Effector memory CD8-positive, alpha-beta T cell (primary cell): ENCODE measurements around the gene CCL1.
"Not testable (repeated sequence)": the region's sequence is repeated elsewhere in the genome, so short reads cannot be mapped to it uniquely, and the experiment has no call there.

ENCODE experiments used
- ATAC-seq: fragments of 150-1000 bp; cut with Tn5 transposase; replicated peaks from 2 replicates; pipeline ENCODE4 v1.10.0; 2021; ENCODE audit warnings: mild to moderate bottlenecking, moderate library complexity
- DNase-seq, 3 experiments: peaks; one replicate each; pipeline ENCODE4 v3.0.0; 2021
- H3K27ac Mint-ChIP-seq, 2 donors: one replicate each; pipeline ENCODE4 v1.8.0; 2022; ENCODE audit warnings: mild to moderate bottlenecking in 2 of 2, mixed read lengths in 2 of 2, moderate library complexity in 2 of 2
- H3K27me3 Mint-ChIP-seq, 2 donors: one replicate each; pipeline ENCODE4 v1.8.0; 2022; ENCODE audit warnings: mixed read lengths in 2 of 2
- H3K36me3 Mint-ChIP-seq: one replicate; pipeline ENCODE4 v1.8.0; 2022; ENCODE audit warnings: mild to moderate bottlenecking, moderate library complexity, mixed read lengths; ENCODE audit not compliant: insufficient read depth
- H3K4me1 Mint-ChIP-seq, 2 donors: one replicate each; pipeline ENCODE4 v1.8.0; 2022; ENCODE audit warnings: low read depth in 2 of 2, mixed read lengths in 2 of 2
- H3K4me3 Mint-ChIP-seq, 2 donors: one replicate each; pipeline ENCODE4 v1.8.0; 2022; ENCODE audit warnings: mild to moderate bottlenecking in 2 of 2, mixed read lengths in 2 of 2, moderate library complexity in 2 of 2
- H3K9me3 Mint-ChIP-seq, 2 donors: one replicate each; pipeline ENCODE4 v1.8.0; 2022; ENCODE audit warnings: mixed read lengths in 2 of 2

CCL1 gene

GRCh38 chr17:34361478-34362061 is 1.5 kb downstream of the CCL1 start:
- DNase-seq (peak; percentile 20 to 38 (median 25)), ATAC-seq (peak; percentile 61)
- Mint-ChIP-seq H3K27ac (no peak overlapping the region), H3K4me1 (no peaks in the 10 kb centered on the region), H3K4me3 (no peak overlapping the region), H3K9me3 (no peaks in the 10 kb centered on the region), H3K36me3 (no peaks in the 10 kb centered on the region), H3K27me3 (peaks cover 20 to 74% of the 10 kb centered on the region in 2 donors)

DNA sequence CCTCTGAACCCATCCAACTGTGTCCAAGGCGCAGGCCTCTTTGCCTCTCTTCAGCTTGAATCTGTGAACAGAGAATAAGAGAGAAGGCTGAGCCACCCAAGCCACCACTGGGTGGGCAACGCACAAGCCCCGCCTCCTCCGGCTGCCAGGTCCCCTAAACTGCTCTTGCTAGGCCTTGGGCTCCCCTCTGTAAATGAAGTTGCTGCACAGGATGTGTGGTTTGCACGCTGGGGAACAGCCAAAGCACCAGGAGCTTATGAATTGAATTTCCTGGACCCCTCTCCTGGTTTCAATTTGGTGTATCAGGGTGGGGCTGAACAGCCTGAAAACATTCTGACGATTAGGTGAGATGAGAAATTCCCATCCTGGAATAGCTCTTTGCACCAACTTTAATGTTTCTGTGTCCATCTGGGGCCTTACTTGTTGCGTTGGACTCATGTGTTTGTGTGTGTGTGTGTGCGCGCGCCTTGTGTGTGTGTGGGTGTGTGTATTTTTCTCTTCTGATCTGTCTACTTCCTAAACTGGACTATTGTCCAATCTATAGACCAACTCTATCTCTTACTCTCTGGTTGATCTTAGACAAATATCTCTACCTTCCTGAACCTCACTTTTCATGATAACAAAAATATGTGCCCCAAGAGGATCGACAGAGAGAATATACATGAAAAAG is 2.3 kb downstream of the CCL1 start:
- DNase-seq (no peak), ATAC-seq (no peak)
- H3K9me3 Mint-ChIP-seq, result no peaks in the 10 kb centered on the region
- no peaks in the 10 kb centered on the region for H3K4me1 Mint-ChIP-seq
- no peak overlapping the region for H3K4me3 Mint-ChIP-seq
- H3K27ac Mint-ChIP-seq, result no peak overlapping the region
- no peaks in the 10 kb centered on the region for H3K36me3 Mint-ChIP-seq
- peaks cover 20 to 83% of the 10 kb centered on the region in 2 donors for H3K27me3 Mint-ChIP-seq

DNA sequence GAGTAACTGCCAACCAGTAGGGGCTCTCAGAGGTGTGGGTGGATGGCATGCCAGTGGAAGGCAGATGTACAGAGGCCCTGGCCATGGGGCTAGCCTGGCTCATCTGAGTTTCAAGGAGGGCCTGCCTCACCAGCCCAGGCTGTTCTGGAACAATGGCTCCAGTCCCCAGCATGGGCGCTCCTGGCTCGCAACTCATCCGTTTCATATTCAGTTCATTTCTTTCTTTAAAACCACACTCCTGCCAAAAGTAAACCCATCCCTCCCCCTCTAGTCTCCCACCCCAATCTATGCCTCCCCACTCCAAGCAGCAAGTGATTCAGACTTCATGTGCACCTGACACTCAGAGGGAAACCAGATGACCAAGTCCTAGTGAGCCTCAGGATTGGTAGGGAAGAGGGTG is 4.4 kb downstream of the CCL1 start:
- Mint-ChIP-seq H3K4me1 (no peaks in the 10 kb centered on the region), H3K4me3 (no peak overlapping the region), H3K27ac (no peak overlapping the region), H3K9me3 (peaks cover 0 to 2% of the 10 kb centered on the region in 2 donors), H3K27me3 (peaks cover 16 to 67% of the 10 kb centered on the region in 2 donors), H3K36me3 (no peaks in the 10 kb centered on the region)
- DNase-seq (no peak), ATAC-seq (no peak)

- Mint-ChIP-seq H3K27ac (no peak overlapping the region), H3K4me3 (no peak overlapping the region), H3K4me1 (no peaks in the 10 kb centered on the region), H3K9me3 (peaks cover 0 to 2% of the 10 kb centered on the region in 2 donors), H3K27me3 (peaks cover 8 to 55% of the 10 kb centered on the region in 2 donors), H3K36me3 (no peaks in the 10 kb centered on the region)
- no peak for DNase-seq
- no peak for ATAC-seq
Observed at GRCh38 chr17:34357398-34357797, 5.6 kb downstream of the CCL1 start.

GRCh38 chr17:34356194-34356593 is 6.8 kb downstream of the CCL1 start, which contains the start of gene CCL13:
Gene CCL13, plus strand, starts transcription at chr17:34356480. Its CDS starts 47 bp downstream, at chr17:34356527.
- Mint-ChIP-seq H3K27ac (no peak within 1 kb of the TSS), H3K9me3 (peaks cover 0 to 2% of the 10 kb centered on the region in 2 donors), H3K4me1 (no peaks in the 10 kb centered on the region), H3K27me3 (peaks cover 5 to 46% of the 10 kb centered on the region in 2 donors), H3K36me3 (no peaks in the 10 kb centered on the region), H3K4me3 (no peak within 1 kb of the TSS)
- no peak for DNase-seq
- ATAC-seq, result no peak

DNA sequence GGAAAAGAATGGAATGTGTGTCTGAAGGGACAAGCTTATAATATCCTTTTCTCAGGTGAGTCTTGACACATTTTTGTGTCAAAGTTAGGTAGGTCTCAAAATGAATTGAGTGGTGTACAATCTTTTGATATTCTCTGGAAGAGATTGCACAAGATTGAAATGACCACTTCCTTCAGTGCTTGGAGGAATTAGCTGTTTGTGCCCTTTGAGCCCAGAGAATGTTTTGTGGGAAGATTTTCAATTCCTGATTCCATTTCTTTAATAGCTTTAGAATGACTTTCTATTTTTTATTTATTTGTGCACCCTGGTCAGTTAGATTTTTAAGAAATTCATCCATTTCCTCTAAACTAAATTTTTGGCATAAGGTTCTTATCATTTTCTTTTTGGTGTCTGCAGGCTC is 8.4 kb downstream of the CCL1 start:
- Mint-ChIP-seq H3K36me3 (no peaks in the 10 kb centered on the region), H3K27ac (no peak overlapping the region), H3K4me3 (no peak overlapping the region), H3K4me1 (no peaks in the 10 kb centered on the region), H3K9me3 (peaks cover 0 to 2% of the 10 kb centered on the region in 2 donors), H3K27me3 (peaks cover 14 to 53% of the 10 kb centered on the region in 2 donors)
- ATAC-seq (no peak), DNase-seq (no peak)

- no peak for DNase-seq
- H3K4me3 Mint-ChIP-seq, result no peak overlapping the region
- H3K4me1 Mint-ChIP-seq, result no peaks in the 10 kb centered on the region
Observed at GRCh38 chr17:34352191-34352590, 10.8 kb downstream of the CCL1 start.

GRCh38 chr17:34351096-34351495 is 11.9 kb downstream of the CCL1 start:
- peaks cover 0 to 2% of the 10 kb centered on the region in 2 donors for H3K9me3 Mint-ChIP-seq
- no peak for ATAC-seq
- no peak for DNase-seq
- no peaks in the 10 kb centered on the region for H3K4me1 Mint-ChIP-seq
- H3K4me3 Mint-ChIP-seq, result no peak overlapping the region
- H3K27ac Mint-ChIP-seq, result no peak overlapping the region
- peaks cover 34 to 37% of the 10 kb centered on the region in 2 donors for H3K27me3 Mint-ChIP-seq
- no peaks in the 10 kb centered on the region for H3K36me3 Mint-ChIP-seq

More at GRCh38 chr17:34352191-34352590, 10.8 kb downstream of the CCL1 start:
- no peak for ATAC-seq
- Mint-ChIP-seq H3K27ac (no peak overlapping the region), H3K9me3 (peaks cover 0 to 2% of the 10 kb centered on the region in 2 donors), H3K36me3 (no peaks in the 10 kb centered on the region), H3K27me3 (peaks cover 34 to 45% of the 10 kb centered on the region in 2 donors)

GRCh38 chr17:34349751-34350150 is 13.3 kb downstream of the CCL1 start:
- no peaks in the 10 kb centered on the region for H3K36me3 Mint-ChIP-seq
- H3K27ac Mint-ChIP-seq, result no peak overlapping the region
- ATAC-seq, result no peak

DNA sequence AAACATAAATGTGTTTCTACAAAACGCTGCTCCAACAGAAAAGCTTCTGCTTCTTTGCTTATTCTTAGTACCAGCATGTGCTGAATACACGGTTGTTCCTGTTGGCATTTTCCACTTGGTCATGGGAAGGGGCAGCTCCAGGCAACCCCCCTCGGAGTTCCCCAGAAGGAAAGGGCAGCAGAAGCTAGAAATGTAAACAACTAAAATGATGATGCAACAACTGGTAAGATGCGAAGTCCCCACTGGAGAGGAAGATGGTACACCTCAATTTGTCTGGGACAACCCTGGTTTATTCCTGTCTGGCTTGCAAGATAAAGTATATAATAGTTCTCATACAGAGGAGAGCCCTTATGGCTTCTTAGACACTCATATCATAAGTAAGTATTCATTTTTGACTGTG is 16.0 kb downstream of the CCL1 start:
- H3K36me3 Mint-ChIP-seq, result no peaks in the 10 kb centered on the region
- no peak for ATAC-seq
- no peak for DNase-seq
- peaks cover 54 to 66% of the 10 kb centered on the region in 2 donors for H3K27me3 Mint-ChIP-seq
- no peaks in the 10 kb centered on the region for H3K9me3 Mint-ChIP-seq
- no peak overlapping the region for H3K4me3 Mint-ChIP-seq
- no peak overlapping the region for H3K27ac Mint-ChIP-seq
- no peaks in the 10 kb centered on the region for H3K4me1 Mint-ChIP-seq

More at GRCh38 chr17:34349751-34350150, 13.3 kb downstream of the CCL1 start:
- no peak for DNase-seq
- no peaks in the 10 kb centered on the region for H3K4me1 Mint-ChIP-seq
- H3K4me3 Mint-ChIP-seq, result no peak overlapping the region
- peaks cover 0 to 2% of the 10 kb centered on the region in 2 donors for H3K9me3 Mint-ChIP-seq
- peaks cover 34 to 41% of the 10 kb centered on the region in 2 donors for H3K27me3 Mint-ChIP-seq

GRCh38 chr17:34341916-34342315 is 21.1 kb downstream of the CCL1 start:
- DNase-seq, result no peak
- Mint-ChIP-seq H3K4me1 (no peaks in the 10 kb centered on the region), H3K4me3 (no peak overlapping the region), H3K27ac (no peak overlapping the region), H3K36me3 (no peaks in the 10 kb centered on the region), H3K9me3 (no peaks in the 10 kb centered on the region), H3K27me3 (peaks cover 57 to 77% of the 10 kb centered on the region in 2 donors)
- ATAC-seq, result no peak

GRCh38 chr17:34339138-34339770 is 23.8 kb downstream of the CCL1 start:
- peaks cover 0 to 3% of the 10 kb centered on the region in 2 donors for H3K9me3 Mint-ChIP-seq
- no peak for ATAC-seq
- no peaks in the 10 kb centered on the region for H3K4me1 Mint-ChIP-seq
- H3K4me3 Mint-ChIP-seq, result no peak overlapping the region
- no peak for DNase-seq
- no peak overlapping the region for H3K27ac Mint-ChIP-seq
- H3K27me3 Mint-ChIP-seq, result peaks cover 69 to 91% of the 10 kb centered on the region in 2 donors
- H3K36me3 Mint-ChIP-seq, result no peaks in the 10 kb centered on the region

DNA sequence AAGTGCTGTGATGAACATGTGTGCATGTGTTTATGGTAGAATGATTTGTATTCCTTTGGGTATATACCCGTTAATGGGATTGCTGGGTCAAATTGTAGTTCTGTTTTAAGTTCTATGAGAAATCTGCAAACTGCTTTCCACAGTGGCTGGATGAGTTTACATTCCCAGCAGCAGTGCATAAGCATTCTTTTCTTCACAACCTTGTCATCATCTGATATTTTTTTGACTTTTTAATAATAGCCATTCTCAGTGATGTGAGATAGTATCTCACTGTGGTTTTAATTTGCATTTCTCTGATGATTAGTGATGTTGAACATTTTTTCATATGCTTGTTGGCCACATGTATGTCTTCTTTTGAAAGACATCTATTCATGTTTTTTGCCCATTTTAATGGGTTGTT is 25.3 kb downstream of the CCL1 start:
- Mint-ChIP-seq H3K27ac (no peak overlapping the region), H3K9me3 (peaks cover 0 to 3% of the 10 kb centered on the region in 2 donors), H3K36me3 (no peaks in the 10 kb centered on the region), H3K4me3 (no peak overlapping the region), H3K4me1 (no peaks in the 10 kb centered on the region), H3K27me3 (peaks cover 54 to 90% of the 10 kb centered on the region in 2 donors)
- no peak for DNase-seq
- no peak for ATAC-seq

DNA sequence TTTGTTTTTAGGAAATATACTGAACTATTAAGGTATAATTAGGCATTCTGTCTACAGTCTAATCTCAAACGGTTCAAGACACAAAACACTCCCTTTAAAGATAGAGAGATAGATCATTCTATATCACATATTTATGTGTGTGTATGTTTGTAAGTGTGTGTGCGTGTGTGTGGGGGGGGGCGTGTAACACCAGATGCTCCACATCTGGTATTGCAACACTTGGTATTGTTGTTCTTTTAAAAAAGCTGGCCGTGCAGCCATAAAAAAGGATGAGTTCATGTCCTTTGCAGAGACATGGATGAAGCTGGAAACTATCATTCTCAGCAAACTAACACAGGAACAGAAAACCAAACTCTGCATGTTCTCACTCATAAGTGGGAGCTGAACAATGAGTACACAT is 35.5 kb downstream of the CCL1 start:
- H3K9me3 Mint-ChIP-seq, DNase-seq, H3K4me3 Mint-ChIP-seq, H3K4me1 Mint-ChIP-seq, H3K36me3 Mint-ChIP-seq, H3K27ac Mint-ChIP-seq, ATAC-seq: not testable (repeated sequence)
- peaks cover 42 to 48% of the 10 kb centered on the region in 2 donors for H3K27me3 Mint-ChIP-seq
